RPMI7951 (cell line): ENCODE results near the gene CBFA2T3. TPM values are rescaled to one million over a fixed set of nuclear protein-coding genes. Genes with fewer than 3 reads are reported as not detected.

ENCODE experiments used
- DNase-seq: peaks from one replicate; pipeline ENCODE4 v3.0.0-alpha.2; 2012; ENCODE audit warnings: low read depth
- total RNA-seq: library from RNA; depleted of rRNA; stranded (reverse); fragments of >200 nt; shearing (Covaris generic); gene quantifications from 2 replicates; pipeline ENCODE4 v1.2.3, GENCODE V29; 2014

CBFA2T3 gene
- total RNA-seq, 1 experiment from 2014 or later: not detected

DNA sequence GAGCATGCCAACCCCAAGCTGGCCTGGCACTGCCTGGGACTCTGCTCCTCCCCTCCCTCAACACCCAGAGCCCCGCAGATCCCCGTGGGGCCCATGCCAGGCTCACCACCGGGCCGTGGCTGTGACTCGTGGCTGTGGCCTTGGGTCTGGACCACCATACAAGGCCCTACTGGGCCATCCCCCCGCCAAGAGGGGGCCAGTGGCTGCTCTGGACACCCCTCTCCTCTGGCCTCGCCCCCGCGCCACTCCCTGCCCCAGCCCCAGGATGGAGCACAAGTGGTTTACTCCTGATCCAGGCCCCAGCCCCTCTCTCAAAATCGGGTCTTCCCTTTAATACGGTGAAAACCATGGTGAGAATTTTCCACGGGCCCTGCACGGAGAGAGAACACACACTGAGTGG lies 113.6 kb downstream of the CBFA2T3 start:
- no peak for DNase-seq

DNA sequence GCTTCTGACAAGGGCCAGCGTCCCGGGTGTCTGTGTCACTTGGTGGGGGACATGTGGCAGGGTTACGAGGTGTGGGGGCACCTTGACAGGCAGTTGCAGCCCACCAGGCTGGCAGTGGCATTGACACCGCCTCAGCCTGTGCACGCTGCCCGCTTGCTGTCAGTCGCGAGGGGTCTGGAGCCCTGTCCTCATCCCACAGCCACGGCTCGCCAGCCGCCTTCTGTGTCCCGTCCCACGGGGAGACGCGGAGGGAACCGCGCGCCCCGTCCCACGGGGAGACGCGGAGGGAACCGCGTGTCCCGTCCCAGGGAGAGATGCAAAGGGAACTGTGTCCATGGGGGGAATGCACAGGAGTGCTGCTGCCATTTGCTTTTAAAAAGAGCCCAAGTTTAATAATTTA lies 114.0 kb downstream of the CBFA2T3 start:
- DNase-seq: no peak

DNA sequence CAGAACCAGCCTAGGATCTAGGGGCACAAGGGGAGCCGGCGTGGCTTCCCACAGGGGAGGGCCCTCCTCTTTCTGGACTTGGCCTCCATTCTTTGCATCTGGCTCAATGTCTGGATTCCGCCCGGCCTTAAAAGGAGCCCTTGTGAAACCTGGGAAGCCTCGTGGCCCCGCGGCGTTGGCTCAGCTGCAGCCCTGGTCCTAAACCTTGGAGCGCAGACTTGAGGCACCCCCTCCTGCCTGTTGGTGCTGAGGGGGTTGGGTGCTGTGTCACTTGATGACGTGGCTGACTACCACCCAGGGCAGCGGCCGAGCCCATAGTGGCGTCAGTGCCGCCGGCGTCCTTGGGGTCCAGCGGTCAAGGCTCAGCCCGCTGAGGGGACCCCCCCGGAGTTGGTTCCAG lies 115.6 kb downstream of the CBFA2T3 start:
- no peak for DNase-seq

DNA sequence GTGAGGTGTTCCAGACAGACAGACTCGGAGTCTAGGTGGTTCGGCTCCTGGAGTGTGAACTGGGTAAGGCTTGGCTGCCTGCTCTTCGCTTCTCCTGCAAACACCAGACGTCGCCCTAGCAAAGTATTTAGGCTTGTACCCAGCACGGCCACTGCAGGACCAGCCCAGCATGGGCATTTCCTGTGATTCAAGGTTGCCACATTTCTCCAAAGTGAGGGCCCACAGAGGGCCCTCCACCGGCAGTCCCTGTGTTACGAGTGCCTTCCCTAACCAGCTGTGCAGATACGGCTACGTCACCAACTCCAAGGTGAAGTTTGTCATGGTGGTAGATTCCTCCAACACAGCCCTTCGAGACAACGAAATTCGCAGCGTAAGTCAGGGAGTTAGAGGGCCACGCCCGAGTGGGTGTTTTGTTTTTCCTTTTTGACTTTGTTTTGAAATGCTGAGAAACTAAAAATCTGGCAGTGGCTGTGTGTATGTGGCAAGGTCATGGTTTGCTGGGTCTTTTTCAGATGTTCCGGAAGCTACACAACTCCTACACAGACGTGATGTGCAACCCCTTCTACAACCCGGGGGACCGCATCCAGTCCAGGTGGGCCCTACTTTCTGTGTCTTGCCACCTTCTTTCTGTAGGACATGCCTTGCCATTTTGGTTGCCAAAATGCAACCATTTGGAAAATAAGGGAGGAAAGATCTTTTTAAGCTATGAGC lies 117.5 kb downstream of the CBFA2T3 start:
- no peak for DNase-seq

DNA sequence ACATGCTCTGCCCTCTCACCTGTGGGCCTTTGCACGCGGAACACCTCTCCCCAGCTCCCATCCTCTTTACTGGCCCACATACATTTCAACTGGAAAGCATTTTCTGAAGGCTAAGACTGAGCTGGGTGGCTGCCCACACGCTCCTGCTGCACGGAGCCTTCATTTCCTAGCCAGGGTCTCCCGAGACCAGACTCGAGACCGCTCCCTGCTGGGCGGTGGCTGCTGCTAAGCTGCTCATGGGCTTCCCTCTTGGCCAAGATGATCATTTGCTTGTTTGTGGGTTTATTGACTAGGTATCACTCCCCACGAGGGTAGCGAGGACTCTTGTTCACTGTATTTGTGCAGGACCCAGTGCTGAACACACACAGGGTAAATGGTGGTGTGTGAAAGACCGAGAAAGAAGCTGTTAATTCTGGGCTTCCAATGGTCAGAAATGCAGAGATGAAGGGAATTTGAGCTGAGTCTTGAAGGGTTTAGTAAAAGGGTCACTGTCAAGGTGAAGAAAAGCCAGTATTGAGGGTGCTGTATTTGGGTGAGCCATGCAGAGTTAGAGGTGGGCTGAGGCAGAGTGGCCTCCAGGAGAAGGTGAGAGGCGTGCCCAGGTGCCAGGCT lies 119.2 kb downstream of the CBFA2T3 start:
- DNase-seq: peak; percentile 68

DNA sequence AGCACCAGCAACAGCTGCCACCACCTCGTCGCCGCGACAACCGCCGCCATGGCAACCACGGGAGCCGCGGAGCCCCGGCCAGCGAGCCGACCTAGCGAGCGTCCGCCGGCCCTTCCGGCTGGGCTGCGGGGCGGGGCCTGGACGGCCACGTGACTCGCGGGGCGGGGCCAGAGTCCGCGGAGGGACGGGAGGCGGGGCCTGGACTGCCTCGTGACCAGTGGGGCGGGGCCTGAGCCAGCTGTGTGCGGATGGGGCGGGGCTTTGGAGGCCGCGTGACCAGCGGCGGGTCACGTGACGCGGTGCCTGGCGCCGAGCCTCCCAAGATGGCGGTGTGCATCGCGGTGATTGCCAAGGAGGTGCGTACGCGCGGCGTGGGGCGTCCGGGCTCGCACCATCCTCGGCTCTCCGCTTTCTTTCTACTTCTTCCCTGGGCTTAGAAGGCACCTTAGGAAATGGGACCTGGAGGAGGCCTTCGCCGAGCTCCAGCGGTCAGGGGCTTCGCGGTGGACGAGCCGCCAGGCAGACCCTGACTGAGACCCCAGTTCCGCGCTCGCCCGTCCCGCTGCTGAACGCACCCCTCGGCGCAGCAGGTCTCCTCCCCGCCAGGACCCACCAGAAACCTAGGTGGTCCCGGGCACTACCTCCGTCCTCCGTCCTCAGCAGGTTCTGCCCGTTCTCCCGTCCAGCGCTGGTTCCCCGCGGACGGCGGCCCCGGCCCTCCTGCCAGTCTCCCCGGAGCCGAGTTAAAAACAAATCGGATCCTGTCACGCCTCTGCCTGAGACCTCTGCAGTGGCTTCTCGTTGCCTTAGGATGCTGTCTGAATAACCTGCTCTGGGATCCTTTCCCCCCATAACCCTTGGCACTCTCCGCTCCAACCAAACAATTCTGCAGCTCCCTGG lies 119.9 kb downstream of the CBFA2T3 start, which contains the start of the genes GALNS and TRAPPC2L:
GALNS (minus strand) TSS at position 120 of the 900 bp plus-strand sequence; CDS start at position 50, 70 bp downstream.
TRAPPC2L (plus strand) TSS at position 300 of the 900 bp plus-strand sequence; CDS start at position 324, 24 bp downstream.
- peak; percentile 88 for DNase-seq

DNA sequence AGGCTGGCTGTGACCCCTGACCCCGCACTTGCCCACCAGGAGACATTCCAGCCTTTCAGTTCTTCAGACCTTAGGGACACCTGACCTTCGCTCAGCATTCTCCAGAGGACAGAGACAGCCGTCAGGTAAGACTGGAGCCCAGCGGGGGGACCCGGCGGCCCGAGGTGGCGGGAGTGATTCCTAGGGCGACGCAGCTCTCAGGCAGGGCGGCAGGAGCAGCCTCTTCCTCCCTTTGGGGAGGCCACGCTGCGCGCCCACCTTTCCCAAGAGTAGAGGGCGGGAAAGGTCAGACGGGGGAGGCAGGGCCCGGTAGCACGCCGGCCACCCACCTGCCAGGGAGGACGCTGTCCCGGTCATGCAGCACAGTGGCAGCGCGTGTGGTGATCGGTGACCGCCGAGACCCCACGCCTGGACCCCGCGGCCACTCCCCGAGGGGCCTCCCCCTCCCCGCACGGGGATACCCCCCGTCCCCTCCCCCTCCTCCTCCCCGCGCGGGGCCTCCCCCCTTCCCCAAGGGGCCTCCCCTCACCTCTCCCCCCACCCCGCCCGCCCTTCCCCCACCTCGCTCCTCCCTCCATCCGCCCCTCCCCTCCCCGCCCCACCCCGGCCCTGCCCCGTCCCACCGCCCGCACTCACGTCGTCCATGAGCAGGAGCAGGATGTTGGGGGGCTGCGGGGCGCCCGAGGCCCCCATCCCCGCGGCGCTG lies 120.7 kb downstream of the CBFA2T3 start:
- DNase-seq: no peak

DNA sequence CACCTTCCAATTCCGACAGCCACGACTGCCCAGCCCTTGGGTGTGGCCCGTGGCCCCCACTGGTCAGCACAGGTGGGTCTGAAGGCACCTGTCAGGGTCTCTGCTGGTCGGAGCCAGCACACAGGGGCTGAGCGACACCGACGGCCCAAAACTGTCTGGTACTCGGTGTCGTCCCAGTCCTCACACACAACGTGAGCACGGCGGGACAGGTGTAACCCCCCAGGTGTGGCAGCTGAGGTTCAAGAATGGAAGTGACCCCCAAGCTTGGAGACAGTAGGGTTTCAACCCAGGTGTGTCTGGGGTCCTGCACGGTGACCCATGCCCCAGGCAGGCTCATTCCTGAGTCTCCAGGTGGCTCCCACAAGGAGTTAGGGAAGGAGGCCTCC lies 121.3 kb downstream of the CBFA2T3 start:
- DNase-seq: no peak

DNA sequence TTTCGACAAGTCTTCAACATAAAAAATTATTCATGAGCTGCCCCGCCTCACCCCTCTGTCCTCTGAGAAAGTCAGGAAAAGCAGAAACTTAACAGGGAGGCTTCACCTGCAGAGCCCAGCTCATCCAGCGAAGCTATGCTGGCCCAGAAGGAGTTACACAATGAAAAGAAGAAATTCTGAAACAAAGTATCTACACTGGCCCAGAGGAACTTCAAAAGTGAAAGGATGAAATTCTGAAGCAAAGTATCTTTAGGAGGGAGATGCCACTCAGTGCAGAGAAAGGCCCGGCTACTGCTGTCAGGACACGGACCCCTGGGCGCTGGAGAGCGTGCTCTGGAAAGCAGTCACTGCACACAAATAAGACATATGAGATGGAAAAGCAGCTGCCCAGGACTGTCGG lies 121.8 kb downstream of the CBFA2T3 start:
- no peak for DNase-seq

DNA sequence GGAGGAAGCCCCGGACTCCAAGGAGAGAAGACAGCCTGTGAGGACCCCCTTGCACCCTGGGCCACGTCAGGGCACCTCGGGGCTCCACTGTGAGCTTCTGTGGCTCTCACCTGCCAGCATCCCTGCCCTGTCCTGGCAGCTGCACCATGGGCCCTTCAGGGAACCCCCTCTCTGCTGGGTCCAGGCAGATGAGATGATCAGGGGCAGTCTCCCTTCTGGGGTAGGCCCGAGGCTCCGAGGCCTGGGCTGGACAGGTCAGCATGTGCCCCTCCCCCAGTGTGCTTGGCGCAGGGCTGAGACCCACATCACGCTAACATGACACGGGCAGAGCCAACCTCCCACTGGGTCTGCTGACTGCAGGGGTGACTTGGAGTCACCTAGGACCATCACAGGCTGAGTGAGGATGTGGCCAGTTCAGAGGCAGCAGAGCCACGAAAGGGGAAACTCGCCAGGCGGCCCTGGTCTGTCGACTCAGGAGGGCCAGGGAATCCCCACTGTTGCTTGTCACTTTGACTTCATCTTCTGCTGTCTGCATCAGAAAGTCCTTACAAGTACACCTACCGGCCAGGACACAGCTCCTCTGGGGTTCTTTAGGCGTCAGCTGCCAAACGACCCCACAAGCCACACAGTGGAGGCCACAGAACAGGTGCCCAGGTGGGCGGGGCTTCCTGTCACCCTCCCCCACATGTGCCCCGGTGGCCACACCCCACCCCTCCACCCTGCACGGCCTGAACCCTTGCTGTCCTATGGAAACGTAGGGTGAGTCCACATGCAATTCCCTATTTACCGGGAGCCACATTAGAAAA lies 122.5 kb downstream of the CBFA2T3 start:
- no peak for DNase-seq

DNA sequence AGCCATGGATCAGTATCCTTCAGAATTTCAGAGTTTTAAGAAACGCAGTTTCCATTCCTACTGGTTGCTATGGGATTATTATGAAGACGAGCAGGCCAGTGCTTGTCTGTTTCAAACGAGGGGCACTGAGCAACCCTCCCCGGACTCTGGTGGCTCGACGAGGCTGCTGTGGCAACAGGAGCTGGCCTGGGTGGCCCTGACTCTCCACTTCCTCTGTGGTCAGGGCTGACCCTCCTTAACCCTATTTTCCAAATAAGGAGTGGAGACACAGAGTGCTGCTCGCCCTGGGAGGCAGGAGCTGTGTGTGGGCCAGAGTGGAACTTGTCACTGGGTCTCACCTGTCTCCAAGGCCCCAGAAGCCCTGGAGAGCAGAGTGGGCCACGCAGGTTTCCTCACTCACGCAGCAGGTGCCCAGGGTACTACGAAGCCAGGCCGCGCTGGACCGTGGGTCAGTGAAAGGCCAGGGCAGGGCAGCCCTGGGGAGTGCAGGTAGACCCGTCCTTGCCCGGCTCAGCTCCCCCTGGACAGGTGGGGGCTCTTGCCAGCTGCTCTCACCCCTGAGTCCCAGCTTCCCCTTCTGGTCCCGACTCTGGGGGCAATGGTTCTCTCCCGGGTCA lies 123.6 kb downstream of the CBFA2T3 start:
- no peak for DNase-seq

DNA sequence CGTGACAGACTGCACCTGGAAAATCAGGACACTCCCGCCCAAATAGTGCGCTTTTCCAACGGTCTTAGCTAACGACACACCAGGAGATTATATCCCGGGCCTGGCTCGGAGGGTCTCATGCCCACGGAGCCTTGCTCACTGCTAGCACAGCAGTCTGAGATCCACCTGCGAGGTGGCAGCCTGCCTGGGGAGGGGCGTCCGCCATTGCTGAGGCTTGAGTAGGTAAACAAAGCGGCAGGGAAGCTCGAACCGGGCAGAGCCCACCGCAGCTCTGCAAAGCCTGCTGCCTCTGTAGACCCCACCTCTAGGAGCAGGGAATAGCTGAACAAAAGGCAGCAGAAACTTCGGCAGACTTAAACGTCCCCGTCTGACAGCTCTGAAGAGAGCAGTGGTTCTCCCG lies 125.4 kb downstream of the CBFA2T3 start:
- DNase-seq: no peak

DNA sequence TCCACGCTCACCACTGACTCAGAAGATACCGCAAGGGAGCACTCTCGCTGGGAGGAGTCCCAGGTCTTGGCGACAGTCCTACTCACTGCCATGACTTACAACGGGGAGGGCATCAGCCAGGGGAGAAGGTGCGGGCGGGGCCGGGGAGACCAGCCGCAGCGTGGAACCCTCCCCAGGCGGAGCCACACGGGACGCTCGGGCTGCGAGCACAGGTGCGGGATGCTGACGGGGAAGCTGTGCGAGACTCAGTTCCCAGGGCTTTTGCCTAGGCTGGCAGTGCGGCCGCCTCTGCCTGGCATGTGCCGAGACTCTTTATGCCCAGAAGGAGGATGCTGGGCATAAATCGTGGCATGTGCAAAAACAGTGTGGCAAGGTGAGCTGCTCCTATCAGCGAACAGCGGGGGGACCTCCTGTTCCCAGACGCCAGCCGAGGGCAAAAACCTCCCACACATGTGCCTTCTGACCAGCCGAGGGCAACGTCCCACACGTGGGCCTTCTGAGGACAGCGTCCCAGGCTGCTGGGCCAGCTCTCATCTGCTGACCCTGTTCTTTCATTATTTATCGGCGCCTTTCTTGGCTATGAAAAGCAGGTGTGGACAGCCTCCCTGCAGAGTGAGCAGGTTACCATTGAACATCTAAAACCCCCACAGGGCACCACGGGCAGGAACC lies 126.3 kb downstream of the CBFA2T3 start:
- DNase-seq: no peak

DNA sequence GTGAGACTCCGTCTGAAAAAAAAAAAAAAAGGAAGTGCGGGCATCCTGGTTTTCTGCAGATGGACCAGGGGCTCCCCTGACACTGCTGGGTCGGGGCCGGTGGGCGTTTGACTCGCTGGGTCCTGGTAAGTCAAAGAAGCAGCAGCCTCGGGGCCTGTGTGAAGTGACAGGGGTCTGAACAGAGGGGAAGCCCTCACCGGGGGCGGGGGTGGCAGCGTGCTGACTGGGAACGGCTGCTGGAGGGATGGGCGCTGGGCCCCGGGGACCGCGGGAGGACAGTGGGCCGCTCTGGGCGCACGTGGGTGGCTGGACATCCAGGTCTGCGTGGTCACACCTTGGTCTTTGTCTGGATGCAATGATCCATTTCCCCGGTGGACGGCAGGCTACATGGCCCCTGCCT lies 128.4 kb downstream of the CBFA2T3 start:
- no peak for DNase-seq

DNA sequence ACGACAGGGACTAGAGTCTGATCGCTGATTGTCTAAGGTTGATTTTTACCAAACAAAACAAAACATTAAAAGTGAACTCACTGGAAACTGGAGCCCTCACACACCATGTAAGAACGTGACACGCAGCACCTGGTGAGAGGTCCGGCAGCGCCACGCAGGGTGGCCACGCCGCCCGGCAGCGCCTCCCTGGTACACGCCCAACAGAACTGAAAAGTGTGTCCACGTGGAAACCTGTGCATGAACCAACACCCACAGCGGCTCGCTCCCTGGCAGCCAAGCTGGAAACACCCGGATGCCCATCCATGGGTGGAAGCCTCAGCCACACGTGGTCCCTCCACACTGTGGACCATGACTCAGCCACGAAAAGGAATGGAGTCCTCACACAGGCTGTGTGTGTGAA lies 129.4 kb downstream of the CBFA2T3 start:
- DNase-seq: no peak

DNA sequence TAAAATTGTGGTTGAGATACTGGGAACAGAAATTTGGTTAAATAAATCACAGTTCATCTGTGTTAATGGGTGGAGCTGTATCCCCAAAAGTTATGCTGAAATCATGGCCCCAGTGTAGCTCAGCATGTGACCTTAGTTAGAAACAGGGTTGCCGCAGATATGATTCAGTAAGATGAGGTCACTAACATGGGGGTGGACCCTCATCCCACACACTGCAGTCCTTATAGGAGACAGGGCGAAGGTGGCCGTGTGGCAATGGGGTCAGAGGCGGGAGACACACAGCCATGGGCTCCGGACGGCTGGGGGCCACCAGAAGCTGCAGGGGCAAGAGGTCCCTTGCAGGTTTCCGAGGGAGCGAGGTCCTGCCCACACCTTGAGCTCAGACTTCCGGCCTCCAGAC lies 130.9 kb downstream of the CBFA2T3 start:
- DNase-seq: no peak

DNA sequence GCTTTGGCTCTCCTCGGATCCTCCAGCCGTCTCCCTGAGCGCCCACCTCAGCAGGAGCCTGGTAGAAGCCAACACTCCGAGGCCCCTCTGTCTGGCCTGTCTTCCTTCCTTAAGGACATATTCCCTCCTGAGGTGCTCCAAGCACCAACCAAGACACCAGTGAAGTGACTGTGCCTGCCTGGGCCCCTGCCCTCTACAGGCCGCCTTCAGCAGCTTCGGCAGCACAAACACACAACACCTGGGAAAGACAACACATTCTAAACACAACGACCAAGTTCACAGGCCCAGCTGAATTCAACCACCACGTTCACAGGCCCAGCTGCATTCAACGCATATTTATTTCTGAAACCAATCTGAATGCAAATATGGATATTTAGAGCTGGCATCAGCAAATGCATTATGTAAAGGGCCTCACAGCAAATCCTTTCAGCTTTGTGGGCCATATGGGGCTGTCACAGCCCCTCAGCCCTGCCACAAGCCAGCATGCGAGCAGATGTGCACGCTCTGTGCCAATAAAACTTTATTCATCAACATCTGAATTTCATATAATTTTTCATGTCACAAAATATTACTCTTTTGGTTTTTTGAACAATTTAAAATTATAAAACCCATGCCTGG lies 132.5 kb downstream of the CBFA2T3 start:
- DNase-seq: no peak

DNA sequence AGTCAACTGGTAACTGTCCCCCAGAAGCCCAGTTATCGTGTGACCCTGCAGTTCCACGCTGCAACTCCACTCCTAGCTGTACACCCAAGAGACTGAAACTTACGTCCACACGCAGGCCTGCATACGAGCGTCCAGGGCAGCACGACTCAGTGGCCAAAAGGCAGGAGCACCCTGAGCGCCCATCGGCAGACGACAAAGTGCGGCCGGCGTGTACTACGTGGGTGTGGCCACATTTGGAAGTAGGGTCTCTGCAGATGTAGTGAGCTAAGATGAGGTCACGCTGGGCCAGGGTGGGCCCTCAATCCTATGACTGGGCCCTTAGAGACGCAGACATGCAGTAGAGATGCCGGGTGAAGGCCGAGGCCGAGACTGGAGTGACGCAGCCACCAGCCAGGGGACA lies 133.8 kb downstream of the CBFA2T3 start:
- DNase-seq: no peak

DNA sequence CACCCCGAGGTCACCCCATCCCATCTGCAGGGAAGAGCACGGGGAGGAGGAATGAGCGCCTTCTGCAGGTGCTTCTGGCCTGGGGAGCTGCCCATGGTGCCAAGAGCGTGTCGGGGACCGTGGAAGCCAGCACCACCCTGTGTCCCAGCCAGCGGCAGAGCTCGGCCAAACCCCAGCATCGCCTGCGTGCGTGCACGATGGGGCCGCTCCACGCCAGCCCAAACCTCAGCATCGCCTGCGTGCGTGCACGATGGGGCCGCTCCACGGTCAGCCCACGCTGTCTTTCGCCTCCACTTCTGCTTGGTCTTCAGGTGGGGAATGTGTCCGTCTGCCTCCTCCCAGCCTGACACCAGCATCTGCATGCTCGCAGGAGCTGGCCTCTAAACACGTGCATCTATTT lies 134.2 kb downstream of the CBFA2T3 start:
- DNase-seq: no peak
